Stimulated activated CD8-positive, alpha-beta memory T cell treated with anti-CD3 and anti-CD28 coated beads, Interleukin-15, amount 100 ng/mL, for 4 hours (primary cell): ENCODE results near the gene RAB39A.
"Not testable (repeated sequence)": the region's sequence is repeated elsewhere in the genome, so short reads cannot be mapped to it uniquely, and the experiment has no call there.

ENCODE experiments used
- DNase-seq, 2 donors: peaks; one replicate each; pipeline ENCODE4 v3.0.0-alpha.2; 2020; ENCODE audit warnings: low read depth in 2 of 2

The RAB39A gene

GRCh38 chr11:107928046-107928766, at the start of gene RAB39A:
RAB39A (plus strand) TSS chr11:107928448; CDS start chr11:107928569, 121 bp downstream.
- peak; percentile 33 to 50 for DNase-seq

GRCh38 chr11:107881471-107881870, 46.8 kb upstream of the RAB39A start:
- not testable (repeated sequence) for DNase-seq

- DNase-seq: no peak
These were observed 46.0 kb upstream of the RAB39A start for GRCh38 chr11:107882095-107882820.

- no peak for DNase-seq
These were observed 30.0 kb upstream of the RAB39A start for GRCh38 chr11:107898270-107898669.

- no peak for DNase-seq
These were observed 20.0 kb upstream of the RAB39A start for GRCh38 chr11:107908211-107908610.

GRCh38 chr11:107912415-107912814, 15.8 kb upstream of the RAB39A start:
- not testable (repeated sequence) for DNase-seq

GRCh38 chr11:107915229-107915628, 13.0 kb upstream of the RAB39A start:
- DNase-seq: no peak

- no peak for DNase-seq
These were observed 11.5 kb upstream of the RAB39A start for GRCh38 chr11:107916671-107917241.

GRCh38 chr11:107921997-107922396, 6.3 kb upstream of the RAB39A start:
- no peak for DNase-seq

GRCh38 chr11:107923519-107923918, 4.7 kb upstream of the RAB39A start:
- DNase-seq: not testable (repeated sequence)

GRCh38 chr11:107924306-107924705, 3.9 kb upstream of the RAB39A start:
- DNase-seq: no peak

- no peak for DNase-seq
These were observed 689 bp upstream of the RAB39A start for GRCh38 chr11:107927559-107927958.

GRCh38 chr11:107928767-107929507, 689 bp downstream of the RAB39A start:
- no peak for DNase-seq

GRCh38 chr11:107929611-107930200, 1.5 kb downstream of the RAB39A start:
- DNase-seq: no peak

- DNase-seq: no peak
These were observed 3.0 kb downstream of the RAB39A start for GRCh38 chr11:107931206-107931605.

- no peak for DNase-seq
These were observed 19.7 kb downstream of the RAB39A start for GRCh38 chr11:107947904-107948303.

GRCh38 chr11:107948328-107948727, 20.1 kb downstream of the RAB39A start:
- DNase-seq: not testable (repeated sequence)

GRCh38 chr11:107951155-107951554, 22.9 kb downstream of the RAB39A start:
- no peak for DNase-seq

- DNase-seq: no peak
These were observed 25.2 kb downstream of the RAB39A start for GRCh38 chr11:107953446-107953845.

GRCh38 chr11:107956543-107956942, 28.3 kb downstream of the RAB39A start:
- DNase-seq: no peak

GRCh38 chr11:107957109-107957588, 28.9 kb downstream of the RAB39A start:
- DNase-seq: no peak

- no peak for DNase-seq
These were observed 33.2 kb downstream of the RAB39A start for GRCh38 chr11:107961480-107961879.
